ENCODE results near the gene NEDD8. TPM values are rescaled to one million over a fixed set of nuclear protein-coding genes. Genes with fewer than 3 reads are reported as not detected.

The NEDD8 gene
- total RNA-seq, 1 experiment from 2014 or later, result 214 TPM

GRCh38 chr14:24243336-24243836 lies 11.2 kb upstream of the NEDD8 start:
- H3K9me3 Mint-ChIP-seq, result no peaks in the 10 kb centered on the region
- H3K27ac Mint-ChIP-seq, result peak overlapping the region; percentile 99 to 100 (median 100); a peak in 3 of 7 replicates
- H3K14ac ChIP-seq (ENCODE audit: insufficient read depth, low read length), result no peak overlapping the region; the same call in 1 of the 2 replicates
- peaks cover 11 to 12% of the 10 kb centered on the region in 2 experiments for H3K4me1 Mint-ChIP-seq
- peak overlapping the region; percentile 47 for H3K4me2 ChIP-seq (ENCODE audit: insufficient read depth, insufficient read length, low read length)
- no peaks in the 10 kb centered on the region for H3K4me1 ChIP-seq (ENCODE audit: insufficient read depth, low read length)
- H2BK20ac ChIP-seq (ENCODE audit: low read depth, low read length, poor library complexity, severe bottlenecking), result no peak overlapping the region
- H3K27me3 Mint-ChIP-seq (ENCODE audit: low read depth), result peaks cover 8% of the 10 kb centered on the region; the same call in 1 of the 2 replicates
- H3K4me3 Mint-ChIP-seq, result peak overlapping the region; percentile 92 to 96
- no peak overlapping the region for H3T11ph ChIP-seq (ENCODE audit: low read length)
- H3K23me2 ChIP-seq (ENCODE audit: insufficient read length, low read depth, low read length, poor library complexity, severe bottlenecking), result peaks cover 6% of the 10 kb centered on the region
- H3K79me2 ChIP-seq (ENCODE audit: insufficient read depth, low read length), result no peaks in the 10 kb centered on the region
- no peak overlapping the region for H2AK5ac ChIP-seq (ENCODE audit: insufficient read length, low read length)
- H4K91ac ChIP-seq (ENCODE audit: insufficient read length, low read depth, low read length), result no peak overlapping the region
- WGBS (ENCODE audit: extremely low coverage, insufficient read length, low lambda C conversion rate), result no CpG with 5 or more reads among the region's 10 CpGs
- no peak overlapping the region for H3K27ac ChIP-seq (ENCODE audit: insufficient read length, low read depth, low read length)
- DNase-seq, result no peak
- no peaks in the 10 kb centered on the region for H3K9me3 ChIP-seq (ENCODE audit: control insufficient read depth, low read depth, low read length)
- H3K23ac ChIP-seq (ENCODE audit: insufficient read length, low read depth, low read length), result no peak overlapping the region
- H4K8ac ChIP-seq (replicated peaks; ENCODE audit: insufficient read length, low read depth, low read length), result no peak overlapping the region
- H4K5ac ChIP-seq (ENCODE audit: insufficient read length, low read depth, low read length), result no peak overlapping the region
- H3K27me3 ChIP-seq (ENCODE audit: insufficient read depth, low read length), result no peaks in the 10 kb centered on the region
- H2BK12ac ChIP-seq (ENCODE audit: insufficient read length, low read depth, low read length), result peak overlapping the region; percentile 39
- H2AFZ ChIP-seq (ENCODE audit: low read length), result no peak overlapping the region
- H3K79me1 ChIP-seq (ENCODE audit: insufficient read depth, low read depth, low read length, poor library complexity, severe bottlenecking), result no peaks in the 10 kb centered on the region
- TF ChIP-seq CTCF (conservative IDR thresholded peaks at IDR 0.05), result no peak
- H3K56ac ChIP-seq (ENCODE audit: insufficient read length, low read depth, low read length), result no peak overlapping the region
- no peak overlapping the region for H2BK5ac ChIP-seq (ENCODE audit: insufficient read length, low read length)
- H3K4ac ChIP-seq (ENCODE audit: low read depth, low read length), result no peak overlapping the region
- no peak overlapping the region for H3K18ac ChIP-seq (ENCODE audit: insufficient read length, low read depth, low read length)
- peaks cover 2% of the 10 kb centered on the region for H4K20me1 ChIP-seq (ENCODE audit: control insufficient read depth, insufficient read depth, insufficient read length)
- H2BK15ac ChIP-seq (ENCODE audit: low read depth, low read length), result no peak overlapping the region
- peaks cover 12 to 28% (median 24%) of the 10 kb centered on the region in 3 experiments; a peak in 6 of 7 replicates for H3K36me3 Mint-ChIP-seq (ENCODE audit: insufficient read depth in 1 of 3, low read depth in 3 of 3)
- H3K9ac ChIP-seq (ENCODE audit: extremely low read depth, insufficient read length, low read length), result peak overlapping the region; percentile 19
- no peak overlapping the region for H2BK120ac ChIP-seq (ENCODE audit: low read depth, low read length, poor library complexity, severe bottlenecking)
